ENCODE results near the gene ZCCHC4.

The ZCCHC4 gene

GRCh38 chr4:25403699-25404098, 91.1 kb downstream of the ZCCHC4 start:
- POLR2A ChIA-PET, result no interaction called here
- no peaks in the 10 kb centered on the region for H3K9me3 ChIP-seq (ENCODE audit: control insufficient read depth, insufficient read depth, low read depth, low read length)
- H3K36me3 ChIP-seq (ENCODE audit: control insufficient read depth in 2 of 2, insufficient read depth in 1 of 2, low read length in 2 of 2), result peaks cover 6 to 78% of the 10 kb centered on the region in 2 experiments
- H3K27ac ChIP-seq (ENCODE audit: extremely low read depth, low read depth, low read length), result no peak overlapping the region
- H3K4me1 ChIP-seq (ENCODE audit: control insufficient read depth, insufficient read depth, low read length), result no peaks in the 10 kb centered on the region
- CTCF ChIA-PET, result interaction anchor here (0.7 kb wide), 1 partner anchor 24 kb away, joined by 8 read pairs; no protein-coding TSS in a partner anchor
- TF ChIP-seq ZNF544 (tag by site-specific recombination; IDR thresholded peaks at IDR 0.05) (no peak), KLF9 (tag by site-specific recombination; IDR thresholded peaks at IDR 0.05; ENCODE audit: low read depth) (no peak), ZNF157 (tag by site-specific recombination; IDR thresholded peaks at IDR 0.05) (no peak), ZNF354C (tag by site-specific recombination; IDR thresholded peaks at IDR 0.05; ENCODE audit: borderline replicate concordance, low read depth) (no peak), ZNF514 (tag by site-specific recombination; IDR thresholded peaks at IDR 0.05) (no peak), ZNF473 (tag by site-specific recombination; IDR thresholded peaks at IDR 0.05) (no peak)
- TF ChIP-seq, protein P1, sequence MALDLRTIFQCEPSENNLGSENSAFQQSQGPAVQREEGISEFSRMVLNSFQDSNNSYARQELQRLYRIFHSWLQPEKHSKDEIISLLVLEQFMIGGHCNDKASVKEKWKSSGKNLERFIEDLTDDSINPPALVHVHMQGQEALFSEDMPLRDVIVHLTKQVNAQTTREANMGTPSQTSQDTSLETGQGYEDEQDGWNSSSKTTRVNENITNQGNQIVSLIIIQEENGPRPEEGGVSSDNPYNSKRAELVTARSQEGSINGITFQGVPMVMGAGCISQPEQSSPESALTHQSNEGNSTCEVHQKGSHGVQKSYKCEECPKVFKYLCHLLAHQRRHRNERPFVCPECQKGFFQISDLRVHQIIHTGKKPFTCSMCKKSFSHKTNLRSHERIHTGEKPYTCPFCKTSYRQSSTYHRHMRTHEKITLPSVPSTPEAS (tag by site-specific recombination; IDR thresholded peaks at IDR 0.05), result no peak
- TF ChIP-seq, protein P2, sequence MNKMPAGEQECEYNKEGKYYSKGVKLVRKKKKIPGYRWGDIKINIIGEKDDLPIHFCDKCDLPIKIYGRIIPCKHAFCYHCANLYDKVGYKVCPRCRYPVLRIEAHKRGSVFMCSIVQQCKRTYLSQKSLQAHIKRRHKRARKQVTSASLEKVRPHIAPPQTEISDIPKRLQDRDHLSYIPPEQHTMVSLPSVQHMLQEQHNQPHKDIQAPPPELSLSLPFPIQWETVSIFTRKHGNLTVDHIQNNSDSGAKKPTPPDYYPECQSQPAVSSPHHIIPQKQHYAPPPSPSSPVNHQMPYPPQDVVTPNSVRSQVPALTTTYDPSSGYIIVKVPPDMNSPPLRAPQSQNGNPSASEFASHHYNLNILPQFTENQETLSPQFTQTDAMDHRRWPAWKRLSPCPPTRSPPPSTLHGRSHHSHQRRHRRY (tag by site-specific recombination; IDR thresholded peaks at IDR 0.05), result no peak
- TF ChIP-seq, protein P3, sequence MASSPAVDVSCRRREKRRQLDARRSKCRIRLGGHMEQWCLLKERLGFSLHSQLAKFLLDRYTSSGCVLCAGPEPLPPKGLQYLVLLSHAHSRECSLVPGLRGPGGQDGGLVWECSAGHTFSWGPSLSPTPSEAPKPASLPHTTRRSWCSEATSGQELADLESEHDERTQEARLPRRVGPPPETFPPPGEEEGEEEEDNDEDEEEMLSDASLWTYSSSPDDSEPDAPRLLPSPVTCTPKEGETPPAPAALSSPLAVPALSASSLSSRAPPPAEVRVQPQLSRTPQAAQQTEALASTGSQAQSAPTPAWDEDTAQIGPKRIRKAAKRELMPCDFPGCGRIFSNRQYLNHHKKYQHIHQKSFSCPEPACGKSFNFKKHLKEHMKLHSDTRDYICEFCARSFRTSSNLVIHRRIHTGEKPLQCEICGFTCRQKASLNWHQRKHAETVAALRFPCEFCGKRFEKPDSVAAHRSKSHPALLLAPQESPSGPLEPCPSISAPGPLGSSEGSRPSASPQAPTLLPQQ (tag by site-specific recombination; IDR thresholded peaks at IDR 0.05), result no peak
- no peak overlapping the region for H3K4me3 ChIP-seq (ENCODE audit: low read depth, low read length)

DNA sequence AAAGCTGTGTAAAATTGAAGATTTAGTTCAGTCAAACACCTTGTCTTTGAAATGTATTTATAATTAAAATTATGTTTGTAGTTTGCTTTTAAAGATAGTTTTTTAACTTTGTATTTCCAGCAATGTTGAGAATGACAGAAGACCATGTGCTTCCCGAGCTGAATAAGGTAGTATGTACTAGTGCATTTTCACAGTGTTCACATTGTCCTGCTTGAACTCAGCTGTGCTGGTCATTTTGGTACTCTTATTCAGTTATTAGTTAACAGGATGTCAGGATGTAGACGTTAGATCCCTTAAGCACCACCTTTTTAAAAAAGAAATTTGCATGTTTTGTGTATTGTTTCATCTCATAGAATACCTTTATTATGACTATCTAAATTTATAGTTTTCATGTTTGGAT, 92.9 kb downstream of the ZCCHC4 start:
- H3K4me3 ChIP-seq (ENCODE audit: low read depth, low read length), result no peak overlapping the region
- CTCF ChIA-PET, result no interaction called here
- no peak overlapping the region for H3K27ac ChIP-seq (ENCODE audit: extremely low read depth, low read depth, low read length)
- TF ChIP-seq ZFHX2 (tag by site-specific recombination; conservative IDR thresholded peaks at IDR 0.05) (no peak), ZFP3 (tag by site-specific recombination; IDR thresholded peaks at IDR 0.05; ENCODE audit: low read depth) (no peak), OVOL3 (tag by site-specific recombination; IDR thresholded peaks at IDR 0.05) (no peak), ZBTB21 (tag by site-specific recombination; IDR thresholded peaks at IDR 0.05) (no peak), ZNF558 (tag by site-specific recombination; IDR thresholded peaks at IDR 0.05) (no peak), ZNF174 (tag by site-specific recombination; IDR thresholded peaks at IDR 0.05) (no peak), ZNF514 (tag by site-specific recombination; IDR thresholded peaks at IDR 0.05) (no peak), GLIS1 (tag by site-specific recombination; IDR thresholded peaks at IDR 0.05) (no peak), ZNF501 (tag by site-specific recombination; IDR thresholded peaks at IDR 0.05) (no peak)
- peaks cover 13 to 84% of the 10 kb centered on the region in 2 experiments for H3K36me3 ChIP-seq (ENCODE audit: control insufficient read depth in 2 of 2, insufficient read depth in 1 of 2, low read length in 2 of 2)
- H3K4me1 ChIP-seq (ENCODE audit: control insufficient read depth, insufficient read depth, low read length), result no peaks in the 10 kb centered on the region
- H3K9me3 ChIP-seq (ENCODE audit: control insufficient read depth, insufficient read depth, low read depth, low read length), result no peaks in the 10 kb centered on the region
- POLR2A ChIA-PET, result no interaction called here

DNA sequence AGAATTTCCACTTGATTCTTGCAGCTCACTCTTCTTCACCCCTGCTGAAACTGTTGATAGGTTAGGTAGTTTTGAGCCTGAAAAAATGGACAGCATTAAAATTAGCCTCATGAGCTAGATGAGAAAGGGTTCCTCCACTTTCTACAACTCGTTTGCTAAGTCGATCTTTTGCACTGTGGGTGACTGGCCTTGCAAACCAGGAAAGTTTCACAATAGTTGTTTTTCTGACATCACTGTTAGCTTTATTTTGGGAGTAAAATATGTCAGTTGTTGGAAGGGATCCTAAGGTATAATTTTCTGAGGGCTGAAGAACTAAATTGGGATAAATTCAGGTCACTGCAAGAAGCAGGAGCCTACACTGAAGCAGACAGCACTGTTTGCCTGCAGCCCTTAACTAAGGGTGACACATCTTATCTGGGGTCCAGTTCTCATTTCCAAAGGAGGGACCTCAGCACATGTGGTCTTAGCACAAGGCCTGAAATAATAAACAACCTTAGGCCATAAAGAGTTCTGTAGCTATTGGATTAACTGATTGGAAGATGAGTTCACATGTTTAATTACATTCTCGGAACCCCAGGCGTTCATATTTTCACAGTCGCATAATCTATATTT, 93.6 kb downstream of the ZCCHC4 start:
- Histone ChIP-seq H3K9me3 (ENCODE audit: control insufficient read depth, insufficient read depth, low read depth, low read length) (no peaks in the 10 kb centered on the region), H3K36me3 (ENCODE audit: control insufficient read depth in 2 of 2, insufficient read depth in 1 of 2, low read length in 2 of 2) (peaks cover 13 to 85% of the 10 kb centered on the region in 2 experiments), H3K4me1 (ENCODE audit: control insufficient read depth, insufficient read depth, low read length) (no peaks in the 10 kb centered on the region), H3K4me3 (ENCODE audit: low read depth, low read length) (no peak overlapping the region), H3K27ac (ENCODE audit: extremely low read depth, low read depth, low read length) (no peak overlapping the region)
- POLR2A ChIA-PET, result no interaction called here
- CTCF ChIA-PET, result interaction anchor here (0.7 kb wide), 1 partner anchor 91 kb away, joined by 5 read pairs; no protein-coding TSS in a partner anchor
- TF ChIP-seq ZNF530 (tag by site-specific recombination; IDR thresholded peaks at IDR 0.05; ENCODE audit: low read depth) (no peak), ZNF792 (tag by site-specific recombination; IDR thresholded peaks at IDR 0.05) (no peak), SCRT1 (tag by site-specific recombination; IDR thresholded peaks at IDR 0.05; ENCODE audit: borderline replicate concordance) (no peak), ZNF548 (tag by site-specific recombination; IDR thresholded peaks at IDR 0.05) (no peak), ZBTB48 (tag by site-specific recombination; IDR thresholded peaks at IDR 0.05) (no peak), ZBTB1 (tag by site-specific recombination; IDR thresholded peaks at IDR 0.05) (no peak), ZIC2 (tag by site-specific recombination; IDR thresholded peaks at IDR 0.05) (no peak), YY1 (tag by site-specific recombination; IDR thresholded peaks at IDR 0.05) (no peak), ZNF654 (tag by site-specific recombination; IDR thresholded peaks at IDR 0.05; ENCODE audit: low read depth) (no peak), ZFP37 (tag by site-specific recombination; IDR thresholded peaks at IDR 0.05) (no peak), ZBTB44 (tag by site-specific recombination; IDR thresholded peaks at IDR 0.05) (no peak), ZFP69B (tag by site-specific recombination; IDR thresholded peaks at IDR 0.05) (no peak)
